SW480 (cell line): ENCODE measurements around the gene RALGAPA2.

Source experiments
- DNase-seq: peaks from one replicate; pipeline ENCODE4 v3.0.0-alpha.2; 2016; ENCODE audit warnings: low spot score

Gene RALGAPA2

GRCh38 chr20:20720158-20720557 lies 7.7 kb upstream of the RALGAPA2 start:
- DNase-seq, result no peak

- no peak for DNase-seq
These were observed 7.0 kb upstream of the RALGAPA2 start for GRCh38 chr20:20719411-20719810.

GRCh38 chr20:20713244-20713765 lies 861 bp upstream of the RALGAPA2 start:
- no peak for DNase-seq

- peak; percentile 54 for DNase-seq
These were observed 405 bp downstream of the RALGAPA2 start for GRCh38 chr20:20712004-20712473.

- peak; percentile 49 for DNase-seq
These were observed 1.0 kb downstream of the RALGAPA2 start for GRCh38 chr20:20711413-20711812.

GRCh38 chr20:20710443-20711315 lies 1.8 kb downstream of the RALGAPA2 start:
- peak; percentile 80 for DNase-seq

GRCh38 chr20:20709887-20710286 lies 2.6 kb downstream of the RALGAPA2 start:
- no peak for DNase-seq

- DNase-seq, result no peak
These were observed 6.2 kb downstream of the RALGAPA2 start for GRCh38 chr20:20706285-20706684.

- no peak for DNase-seq
These were observed 9.9 kb downstream of the RALGAPA2 start for GRCh38 chr20:20702330-20703245.

GRCh38 chr20:20699917-20700316 lies 12.5 kb downstream of the RALGAPA2 start:
- no peak for DNase-seq

GRCh38 chr20:20699144-20699543 lies 13.3 kb downstream of the RALGAPA2 start:
- DNase-seq, result no peak

- DNase-seq, result no peak
These were observed 15.1 kb downstream of the RALGAPA2 start for GRCh38 chr20:20697325-20697845.

- DNase-seq, result no peak
These were observed 17.1 kb downstream of the RALGAPA2 start for GRCh38 chr20:20695250-20695816.

- no peak for DNase-seq
These were observed 17.9 kb downstream of the RALGAPA2 start for GRCh38 chr20:20694591-20694990.

- no peak for DNase-seq
These were observed 19.9 kb downstream of the RALGAPA2 start for GRCh38 chr20:20692587-20692986.

- no peak for DNase-seq
These were observed 20.8 kb downstream of the RALGAPA2 start for GRCh38 chr20:20691477-20692235.

GRCh38 chr20:20690676-20691476 lies 21.6 kb downstream of the RALGAPA2 start:
- DNase-seq, result no peak

GRCh38 chr20:20687319-20687718 lies 25.1 kb downstream of the RALGAPA2 start:
- DNase-seq, result no peak

GRCh38 chr20:20685635-20686034 lies 26.8 kb downstream of the RALGAPA2 start:
- no peak for DNase-seq
